CD4-positive, alpha-beta T cell (primary cell): ENCODE data around the gene KDM4F. TPM values are rescaled to one million over a fixed set of nuclear protein-coding genes. Genes with fewer than 3 reads are reported as not detected.

Experiments
- ATAC-seq: fragments of 200-7000 bp; cut with Tn5 transposase; one replicate; pipeline ENCODE4 v1.10.0; 2022; ENCODE audit warnings: mild to moderate bottlenecking; ENCODE audit not compliant: poor library complexity
- CTCF ChIA-PET: fragments of 350-600 bp; sonication (Branson Sonifier 250); formaldehyde crosslinking; loops from one replicate; lab custom pipeline; 2021; ENCODE audit warnings: antibody characterized with exemption, inconsistent platforms; lab: Charles Lee
- POLR2A ChIA-PET: fragments of 350-600 bp; sonication (Branson Sonifier 250); formaldehyde crosslinking; loops from one replicate; lab custom pipeline; 2021; ENCODE audit warnings: antibody characterized with exemption, inconsistent platforms; lab: Charles Lee
- DNase-seq, 14 experiments: peaks; one replicate each; pipeline ENCODE4 v3.0.0-alpha.2; 2013 to 2020; ENCODE audit warnings: mixed read lengths in 2 of 14
- H3K27ac ChIP-seq, 2 donors: one replicate each; pipeline versions ENCODE4 v1.5.1 to v1.7.0; 2013; ENCODE audit warnings: low read length in 2 of 2, low read depth in 1 of 2, mild to moderate bottlenecking in 1 of 2
- H3K27me3 ChIP-seq, 2 experiments: 1 replicate in 1 of 2; 2 replicates in 1 of 2; pipeline versions ENCODE4 v1.6.1 to v1.7.0; 2013; ENCODE audit warnings: low read length in 2 of 2, control low read depth in 1 of 2, mild to moderate bottlenecking in 1 of 2, moderate library complexity in 1 of 2; ENCODE audit not compliant: insufficient read depth in 2 of 2, control insufficient read depth in 1 of 2
- H3K36me3 ChIP-seq: one replicate; pipeline ENCODE4 v1.6.1; 2013; ENCODE audit warnings: low read length, control low read depth; ENCODE audit not compliant: insufficient read depth
- H3K4me1 ChIP-seq: one replicate; pipeline ENCODE4 v1.6.1; 2013; ENCODE audit warnings: low read length, control low read depth; ENCODE audit not compliant: insufficient read depth
- H3K4me3 ChIP-seq: one replicate; pipeline ENCODE4 v1.5.1; 2013; ENCODE audit warnings: mild to moderate bottlenecking, low read length, moderate library complexity
- H3K9me3 ChIP-seq, 2 experiments: 1 replicate in 1 of 2; 2 replicates in 1 of 2; pipeline versions ENCODE4 v1.6.1 to v1.7.0; 2013; ENCODE audit warnings: low read length in 2 of 2, mild to moderate bottlenecking in 2 of 2, control low read depth in 1 of 2, moderate library complexity in 1 of 2; ENCODE audit not compliant: control insufficient read depth in 1 of 2, insufficient read depth in 1 of 2
- H3K27ac Mint-ChIP-seq: one replicate; pipeline ENCODE4 v1.8.0; 2020; ENCODE audit warnings: mixed read lengths
- H3K27me3 Mint-ChIP-seq: one replicate; pipeline ENCODE4 v1.8.0; 2021; ENCODE audit warnings: mixed read lengths
- H3K36me3 Mint-ChIP-seq: one replicate; pipeline ENCODE4 v1.8.0; 2021; ENCODE audit warnings: low read depth, mixed read lengths
- H3K4me1 Mint-ChIP-seq: one replicate; pipeline ENCODE4 v1.8.0; 2021; ENCODE audit warnings: low read depth, mixed read lengths
- H3K4me3 Mint-ChIP-seq: one replicate; pipeline ENCODE4 v1.8.0; 2020; ENCODE audit warnings: mild to moderate bottlenecking, mixed read lengths
- H3K9me3 Mint-ChIP-seq: one replicate; pipeline ENCODE4 v1.8.0; 2020; ENCODE audit warnings: mixed read lengths
- CTCF ChIP-seq: fragments of 200-600 bp; IDR thresholded peaks from one replicate; pipeline ENCODE4 v1.8.0; 2022; ENCODE audit warnings: antibody characterized with exemption, mild to moderate bottlenecking
- intact Hi-C, 2 experiments: fragments of 100-400 bp; cut with DNase I in 1 of 2; cut with micrococcal nuclease in 1 of 2; formaldehyde crosslinking; loops; one replicate each; pipeline versions ENCODE4 v1.15.1 to v1.9.0; 2023 to 2025; cut with DNase I, micrococcal nuclease
- total RNA-seq, 174 experiments: library from RNA in 2 of 174; stranded (reverse) in 2 of 174; gene quantifications; one replicate each; pipeline ENCODE4 v1.2.3 and lab custom pipeline; 2021 to 2026

KDM4F gene
- total RNA-seq, 2 experiments from 2014 or later, result not detected

GRCh38 chr11:95076416-95076815, 27.2 kb downstream of the KDM4F start:
- H3K9me3 ChIP-seq, result no peaks in the 10 kb centered on the region
- H3K27ac Mint-ChIP-seq, result no peak overlapping the region
- H3K27ac ChIP-seq, result no peak overlapping the region
- H3K4me1 Mint-ChIP-seq, result peaks cover 5% of the 10 kb centered on the region
- no peaks in the 10 kb centered on the region for H3K27me3 Mint-ChIP-seq
- H3K4me3 ChIP-seq, result no peak overlapping the region
- POLR2A ChIA-PET, result interaction anchor here (2.8 kb wide), 2 partner anchors 9 to 13 kb away, joined by 13 read pairs; partner anchors contain the start of genes ENDOD1 and SRSF8
- intact Hi-C loops, result loop anchor here in 1 of 2 experiments (10.0 kb wide), 1 partner anchor 628 kb away; no protein-coding TSS in a partner anchor
- DNase-seq, result no peak
- TF ChIP-seq CTCF, result no peak
- CTCF ChIA-PET, result interaction anchor here (1.2 to 1.6 kb wide), 2 partner anchors 13 to 17 kb away, joined by 3 to 4 read pairs; partner anchors contain the start of gene ENDOD1
- H3K36me3 ChIP-seq, result no peaks in the 10 kb centered on the region
- H3K36me3 Mint-ChIP-seq, result peaks cover 4% of the 10 kb centered on the region
- ATAC-seq, result no peak
- H3K9me3 Mint-ChIP-seq, result no peaks in the 10 kb centered on the region
- no peaks in the 10 kb centered on the region for H3K4me1 ChIP-seq
- no peaks in the 10 kb centered on the region for H3K27me3 ChIP-seq
- H3K4me3 Mint-ChIP-seq, result no peak overlapping the region

DNA sequence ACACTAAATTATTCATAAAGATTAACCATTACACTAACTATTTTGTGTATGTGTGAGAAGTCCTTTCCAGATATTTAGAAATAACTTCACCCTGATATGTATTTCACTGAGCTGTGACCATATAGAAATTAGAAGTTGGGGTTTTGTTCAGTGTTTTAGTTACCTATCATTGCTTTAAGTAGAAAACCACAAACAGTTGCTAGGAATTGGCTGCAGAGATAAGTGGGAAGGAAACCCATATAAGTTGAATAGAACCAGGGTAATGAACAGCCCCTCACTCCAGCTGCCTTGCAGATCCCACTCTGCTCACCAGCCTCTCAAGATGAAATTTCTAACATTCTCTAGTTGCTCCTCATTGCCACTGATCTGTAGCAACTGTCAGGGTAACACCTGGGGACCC, 27.8 kb downstream of the KDM4F start:
- Mint-ChIP-seq H3K4me1 (no peaks in the 10 kb centered on the region), H3K27me3 (no peaks in the 10 kb centered on the region), H3K4me3 (no peak overlapping the region), H3K9me3 (no peaks in the 10 kb centered on the region), H3K27ac (no peak overlapping the region), H3K36me3 (no peaks in the 10 kb centered on the region)
- H3K36me3 ChIP-seq, result no peaks in the 10 kb centered on the region
- H3K4me1 ChIP-seq, result no peaks in the 10 kb centered on the region
- DNase-seq (no peak), ATAC-seq (no peak)
- ChIA-PET CTCF (interaction anchor here (1.6 kb wide), 1 partner anchor 16 kb away, joined by 4 read pairs; no protein-coding TSS in a partner anchor), POLR2A (interaction anchor here (2.8 kb wide), 2 partner anchors 9 to 13 kb away, joined by 13 read pairs; partner anchors contain the start of genes ENDOD1 and SRSF8)
- no peak overlapping the region for H3K27ac ChIP-seq
- H3K9me3 ChIP-seq, result no peaks in the 10 kb centered on the region
- H3K27me3 ChIP-seq, result no peaks in the 10 kb centered on the region
- intact Hi-C loops, result loop anchor here in 1 of 2 experiments (10.0 kb wide), 1 partner anchor 628 kb away; no protein-coding TSS in a partner anchor
- no peak overlapping the region for H3K4me3 ChIP-seq
- no peak for TF ChIP-seq CTCF

- no peak for DNase-seq
- Histone ChIP-seq H3K27me3 (no peaks in the 10 kb centered on the region), H3K4me1 (no peaks in the 10 kb centered on the region), H3K27ac (no peak overlapping the region), H3K9me3 (no peaks in the 10 kb centered on the region), H3K4me3 (no peak overlapping the region), H3K36me3 (no peaks in the 10 kb centered on the region)
- Mint-ChIP-seq H3K9me3 (no peaks in the 10 kb centered on the region), H3K36me3 (no peaks in the 10 kb centered on the region), H3K27ac (no peak overlapping the region), H3K27me3 (peaks cover 7% of the 10 kb centered on the region), H3K4me3 (no peak overlapping the region), H3K4me1 (no peaks in the 10 kb centered on the region)
- no peak for ATAC-seq
- CTCF ChIA-PET, result no interaction called here
- intact Hi-C loops, result loop anchor here in 1 of 2 experiments (10.0 kb wide), 1 partner anchor 626 kb away; no protein-coding TSS in a partner anchor
- no peak for TF ChIP-seq CTCF
- POLR2A ChIA-PET, result no interaction called here
These were observed 29.3 kb downstream of the KDM4F start for GRCh38 chr11:95078526-95078925.
